PFSK-1 (cell line): ENCODE results near the gene EIF2S2.

ENCODE experiments used
- SIN3A ChIP-seq: IDR thresholded peaks from 2 replicates; pipeline ENCODE4 v1.6.1; 2012; ENCODE audit warnings: mild to moderate bottlenecking, low read length, moderate library complexity, borderline replicate concordance; ENCODE audit not compliant: insufficient read depth
- TAF1 ChIP-seq: IDR thresholded peaks from 2 replicates; pipeline ENCODE4 v1.6.1; 2012; ENCODE audit warnings: low read length, control low read depth, borderline replicate concordance; ENCODE audit not compliant: insufficient read depth

GRCh38 chr20:34089655-34090345, 22.2 kb downstream of the EIF2S2 start:
- no peak for TF ChIP-seq TAF1
- no peak for TF ChIP-seq SIN3A
